Mucosa of descending colon (tissue), 3 donors: ENCODE data around the gene DPH2. TPM values are rescaled to one million over a fixed set of nuclear protein-coding genes. Genes with fewer than 3 reads are reported as not detected.
A peak's percentile ranks its signal among the peaks of the same experiment; 100 is the strongest.

Experiments used
- ATAC-seq: fragments of 200-7000 bp; cut with Tn5 transposase; one replicate; pipeline ENCODE4 v1.9.1; 2020; ENCODE audit warnings: mild to moderate bottlenecking, moderate library complexity
- DNase-seq, 3 donors: peaks; one replicate each; pipeline ENCODE4 v3.0.0-alpha.2; 2020
- H3K36me3 ChIP-seq: fragments of 200-600 bp; one replicate; pipeline ENCODE4 v1.8.0; 2021; ENCODE audit warnings: low read depth, mild to moderate bottlenecking
- H3K4me1 ChIP-seq: fragments of 200-600 bp; one replicate; pipeline ENCODE4 v1.8.0; 2021; ENCODE audit warnings: low read depth, mild to moderate bottlenecking
- H3K4me3 ChIP-seq: fragments of 200-600 bp; one replicate; pipeline ENCODE4 v1.8.0; 2021; ENCODE audit warnings: mild to moderate bottlenecking
- H3K9me3 ChIP-seq: fragments of 200-600 bp; one replicate; pipeline ENCODE4 v1.8.0; 2021; ENCODE audit warnings: mild to moderate bottlenecking
- intact Hi-C, 2 donors: fragments of 100-400 bp; cut with DNase I in 1 of 2; cut with micrococcal nuclease in 1 of 2; formaldehyde crosslinking; loops; one replicate each; pipeline versions ENCODE4 v1.11.0 to v1.11.1; 2022; cut with DNase I, micrococcal nuclease
- total RNA-seq, 3 donors: library from RNA; stranded (reverse); fragmentation: NEBNext Ultra II Directional in 2 of 3; extraction: Animal tissue kit (Norgen Biotek cat#: 25700) in 2 of 3; gene quantifications; one replicate each; pipeline versions ENCODE4 v1.2.1 to v1.2.4, GENCODE V29; 2021 to 2023
- TF ChIP-seq, protein P1 (sequence below): fragments of 200-600 bp; IDR thresholded peaks from one replicate; pipeline ENCODE4 v1.8.0; 2022; ENCODE audit warnings: antibody characterized with exemption, mild to moderate bottlenecking
- donor health status: DM: no; HTN: no; CAD: no; lungs with moderate emphysema.
- donor health status: DM: no; HTN: no; CAD: no.
- donor health status: DM: no; HTN: yes; CAD: no.

The DPH2 gene
- total RNA-seq, 3 donors from 2014 or later = 16.5 to 23.3 (median 17.9) TPM

DNA sequence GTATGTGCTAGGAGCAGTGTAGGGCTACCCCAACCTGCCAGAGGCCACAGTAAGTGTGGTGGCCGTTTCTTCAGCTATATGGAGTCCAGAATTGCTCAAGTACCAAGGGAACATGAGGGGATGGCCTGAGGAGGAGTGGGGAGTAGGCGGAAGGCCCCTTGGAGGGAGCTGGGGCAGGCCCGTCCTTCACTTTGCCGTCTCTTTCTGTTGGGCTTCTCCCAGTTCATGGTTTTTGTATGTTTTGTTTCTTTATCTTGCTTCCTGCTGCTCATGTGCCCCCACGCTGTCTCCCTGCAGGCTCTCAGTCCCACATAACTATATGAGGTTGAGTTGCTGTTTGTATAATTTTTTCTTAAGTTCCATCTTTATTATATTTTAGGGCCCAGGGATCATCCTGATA is 5.9 kb upstream of the DPH2 start:
- no peak for ATAC-seq
- intact Hi-C loops = no loop called here
- no peaks in the 10 kb centered on the region for H3K36me3 ChIP-seq
- H3K4me3 ChIP-seq = no peak overlapping the region
- H3K4me1 ChIP-seq = no peaks in the 10 kb centered on the region
- TF ChIP-seq, protein P1, sequence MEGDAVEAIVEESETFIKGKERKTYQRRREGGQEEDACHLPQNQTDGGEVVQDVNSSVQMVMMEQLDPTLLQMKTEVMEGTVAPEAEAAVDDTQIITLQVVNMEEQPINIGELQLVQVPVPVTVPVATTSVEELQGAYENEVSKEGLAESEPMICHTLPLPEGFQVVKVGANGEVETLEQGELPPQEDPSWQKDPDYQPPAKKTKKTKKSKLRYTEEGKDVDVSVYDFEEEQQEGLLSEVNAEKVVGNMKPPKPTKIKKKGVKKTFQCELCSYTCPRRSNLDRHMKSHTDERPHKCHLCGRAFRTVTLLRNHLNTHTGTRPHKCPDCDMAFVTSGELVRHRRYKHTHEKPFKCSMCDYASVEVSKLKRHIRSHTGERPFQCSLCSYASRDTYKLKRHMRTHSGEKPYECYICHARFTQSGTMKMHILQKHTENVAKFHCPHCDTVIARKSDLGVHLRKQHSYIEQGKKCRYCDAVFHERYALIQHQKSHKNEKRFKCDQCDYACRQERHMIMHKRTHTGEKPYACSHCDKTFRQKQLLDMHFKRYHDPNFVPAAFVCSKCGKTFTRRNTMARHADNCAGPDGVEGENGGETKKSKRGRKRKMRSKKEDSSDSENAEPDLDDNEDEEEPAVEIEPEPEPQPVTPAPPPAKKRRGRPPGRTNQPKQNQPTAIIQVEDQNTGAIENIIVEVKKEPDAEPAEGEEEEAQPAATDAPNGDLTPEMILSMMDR = no peak
- DNase-seq = no peak
- no peaks in the 10 kb centered on the region for H3K9me3 ChIP-seq

DNA sequence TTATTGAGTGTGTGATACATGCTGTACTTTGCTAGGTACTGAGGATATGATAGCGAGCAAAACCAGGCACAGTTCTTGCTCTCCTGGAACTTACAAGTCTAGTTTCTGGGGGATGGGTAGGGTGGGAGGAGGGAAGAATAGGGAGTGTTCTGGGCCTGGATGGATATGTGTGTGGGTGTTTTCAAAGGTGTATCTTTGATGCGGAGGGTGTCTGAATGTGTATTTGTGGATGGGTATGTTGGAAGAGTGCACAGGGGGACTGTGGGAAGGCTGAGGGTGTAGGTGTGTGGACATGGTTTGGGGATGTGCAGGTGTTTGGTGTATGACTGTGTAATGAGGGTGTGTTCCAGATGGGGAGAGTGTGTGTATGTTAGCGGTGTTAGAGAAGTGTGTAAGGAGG is 4.5 kb upstream of the DPH2 start:
- ATAC-seq = no peak
- intact Hi-C loops = no loop called here
- H3K36me3 ChIP-seq = no peaks in the 10 kb centered on the region

DNA sequence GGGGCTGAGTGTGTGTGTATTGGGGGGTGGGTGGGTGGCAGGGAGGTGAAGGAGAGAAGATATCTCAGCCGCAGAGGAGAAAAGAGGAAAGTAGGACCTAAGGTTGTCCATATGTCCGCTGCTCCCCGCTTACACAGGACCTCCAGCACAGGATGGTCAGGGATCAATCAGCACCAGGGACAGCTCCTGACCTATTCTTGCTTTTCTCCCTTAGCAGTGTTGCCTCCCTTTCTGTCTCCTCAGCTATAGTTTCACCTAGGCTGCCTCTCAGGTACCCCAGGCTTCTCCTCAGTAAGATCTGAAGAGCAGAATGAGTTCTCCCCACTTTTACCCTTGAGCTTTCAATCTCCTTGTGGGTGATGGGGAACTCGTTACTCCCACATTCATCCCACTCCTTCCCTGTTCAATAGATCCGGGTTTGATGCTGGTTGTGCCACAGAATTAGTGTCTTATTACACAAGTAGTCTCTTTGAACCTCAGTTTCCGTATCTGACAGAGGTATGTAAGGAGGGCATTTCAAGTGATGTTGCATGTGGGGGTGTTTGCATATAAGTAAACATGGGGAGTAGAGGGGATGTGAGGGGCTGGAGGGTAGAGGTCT is 1.4 kb upstream of the DPH2 start:
- Histone ChIP-seq H3K4me1 (peaks cover 10% of the 10 kb centered on the region), H3K4me3 (no peak overlapping the region), H3K36me3 (no peaks in the 10 kb centered on the region), H3K9me3 (no peaks in the 10 kb centered on the region)
- ATAC-seq = no peak
- TF ChIP-seq, protein P1 = no peak
- intact Hi-C loops = no loop called here
- peak in 1 of 3 donors; percentile 58 for DNase-seq

More for the DNA sequence above, 4.5 kb upstream of the DPH2 start:
- Histone ChIP-seq H3K4me1 (peaks cover under 1% of the 10 kb centered on the region), H3K9me3 (no peaks in the 10 kb centered on the region), H3K4me3 (no peak overlapping the region)
- TF ChIP-seq, protein P1 = no peak
- no peak for DNase-seq

GRCh38 chr1:43969416-43969745 is 429 bp upstream of the DPH2 start:
- intact Hi-C loops = no loop called here
- H3K4me1 ChIP-seq = peaks cover 19% of the 10 kb centered on the region
- TF ChIP-seq, protein P1 = no peak
- ATAC-seq (no peak), DNase-seq (no peak)
- no peaks in the 10 kb centered on the region for H3K9me3 ChIP-seq
- H3K36me3 ChIP-seq = no peaks in the 10 kb centered on the region
- peak overlapping the region; percentile 36 for H3K4me3 ChIP-seq

- Histone ChIP-seq H3K4me1 (peaks cover 23% of the 10 kb centered on the region), H3K9me3 (no peaks in the 10 kb centered on the region), H3K4me3 (peak overlapping the region; percentile 36), H3K36me3 (no peaks in the 10 kb centered on the region)
- TF ChIP-seq, protein P1 = no peak
- no peak for ATAC-seq
- intact Hi-C loops = no loop called here
- DNase-seq = no peak
These were observed 692 bp downstream of the DPH2 start for GRCh38 chr1:43970502-43970901.

GRCh38 chr1:43970911-43971310 is 1.1 kb downstream of the DPH2 start:
- TF ChIP-seq, protein P1 = no peak
- H3K36me3 ChIP-seq = no peaks in the 10 kb centered on the region
- ATAC-seq (no peak), DNase-seq (no peak)
- peaks cover 27% of the 10 kb centered on the region for H3K4me1 ChIP-seq
- no peak overlapping the region for H3K4me3 ChIP-seq
- intact Hi-C loops = no loop called here
- H3K9me3 ChIP-seq = no peaks in the 10 kb centered on the region
